ENCODE results near the gene ZNF462. TPM values are rescaled to one million over a fixed set of nuclear protein-coding genes. Genes with fewer than 3 reads are reported as not detected.

Gene ZNF462
- total and polyA plus RNA-seq, 2 of the 13 experiments (the other 11 are each of a cell fraction or from before 2014, with no cell fraction given), result not detected

GRCh38 chr9:107046692-107047091 is 183.7 kb downstream of the ZNF462 start:
- H4K20me1 ChIP-seq (ENCODE audit: insufficient read depth, low read length), result no peaks in the 10 kb centered on the region
- H3K27ac ChIP-seq (ENCODE audit: extremely low read length, insufficient read depth, low read length), result no peak overlapping the region
- no peaks in the 10 kb centered on the region for H3K9me3 ChIP-seq (ENCODE audit: low read length)
- DNase-seq (ENCODE audit: low spot score), result no peak
- POLR2A ChIA-PET, result no interaction called here
- no peak overlapping the region for H3K9ac ChIP-seq (ENCODE audit: insufficient read depth, low read depth, low read length)
- intact Hi-C loops (cut with micrococcal nuclease; ENCODE audit: unreplicated experiment), result no loop called here
- no peak overlapping the region for H3K4me3 ChIP-seq (replicated peaks in 1 of 3; ENCODE audit: insufficient read depth in 1 of 3, low read depth in 2 of 3, low read length in 3 of 3)
- H2AFZ ChIP-seq (ENCODE audit: low read length), result no peak overlapping the region
- no peaks in the 10 kb centered on the region for H3K4me1 ChIP-seq (ENCODE audit: insufficient read depth, low read length)
- H3K79me2 ChIP-seq (ENCODE audit: insufficient read depth, low read length), result no peaks in the 10 kb centered on the region
- H3K4me2 ChIP-seq (ENCODE audit: low read depth, low read length), result no peak overlapping the region
- 0% methylated on average over 1 of the region's 1 CpG for WGBS (ENCODE audit: low lambda C conversion rate)
- no peak for FAIRE-seq
- no peaks in the 10 kb centered on the region for H3K36me3 ChIP-seq (replicated peaks in 1 of 2; ENCODE audit: control insufficient read depth in 1 of 2, insufficient read depth in 2 of 2, low read length in 2 of 2)
- TF ChIP-seq RELA (CRISPR knock-in tag; IDR thresholded peaks at IDR 0.05), result no peak
- TF ChIP-seq USF2 (IDR thresholded peaks at IDR 0.05; ENCODE audit: low read depth, low read length), result no peak
- no peak for TF ChIP-seq USF2 (CRISPR knock-in tag; IDR thresholded peaks at IDR 0.05; ENCODE audit: borderline replicate concordance)
- no peak for TF ChIP-seq MXD4 (CRISPR knock-in tag; IDR thresholded peaks at IDR 0.05)
- TF ChIP-seq MTA1 (CRISPR knock-in tag; IDR thresholded peaks at IDR 0.05; ENCODE audit: borderline replicate concordance), result no peak
- TF ChIP-seq NR1H2 (CRISPR knock-in tag; IDR thresholded peaks at IDR 0.05; ENCODE audit: borderline replicate concordance, low read depth), result no peak
- no peak for TF ChIP-seq TAF15 (IDR thresholded peaks at IDR 0.05; ENCODE audit: low read depth, low read length, poor library complexity, severe bottlenecking)
- no peak for TF ChIP-seq ELF3 (CRISPR knock-in tag; IDR thresholded peaks at IDR 0.05)
- TF ChIP-seq ZNF737 (CRISPR knock-in tag; IDR thresholded peaks at IDR 0.05; ENCODE audit: borderline replicate concordance), result no peak
- TF ChIP-seq PLRG1 (conservative IDR thresholded peaks at IDR 0.05), result no peak
- BruUV-seq (replicated peaks), result no TSS peak
- no peak for ATAC-seq
- no peaks in the 10 kb centered on the region for H3K27me3 ChIP-seq (ENCODE audit: control insufficient read depth in 1 of 2, insufficient read depth in 2 of 2, low read length in 2 of 2)
- CTCF ChIA-PET (ENCODE audit: low intra/inter-chr PET ratio, low total read pairs), result no interaction called here
- in situ Hi-C loops (cut with HindIII; ENCODE audit: extremely low pct_ligation_motif_present, low pct_unique_long_range_greater_than_20kb), result no loop called here
